GM12874 (cell line): ENCODE data around the gene MESP2.

Source experiments
- CTCF ChIP-seq: IDR thresholded peaks from 2 replicates; pipeline ENCODE4 v1.5.1; 2011; ENCODE audit warnings: low read depth, mild to moderate bottlenecking, control low read depth, low read length, moderate library complexity; ENCODE audit not compliant: insufficient read depth

The MESP2 gene, protein sequence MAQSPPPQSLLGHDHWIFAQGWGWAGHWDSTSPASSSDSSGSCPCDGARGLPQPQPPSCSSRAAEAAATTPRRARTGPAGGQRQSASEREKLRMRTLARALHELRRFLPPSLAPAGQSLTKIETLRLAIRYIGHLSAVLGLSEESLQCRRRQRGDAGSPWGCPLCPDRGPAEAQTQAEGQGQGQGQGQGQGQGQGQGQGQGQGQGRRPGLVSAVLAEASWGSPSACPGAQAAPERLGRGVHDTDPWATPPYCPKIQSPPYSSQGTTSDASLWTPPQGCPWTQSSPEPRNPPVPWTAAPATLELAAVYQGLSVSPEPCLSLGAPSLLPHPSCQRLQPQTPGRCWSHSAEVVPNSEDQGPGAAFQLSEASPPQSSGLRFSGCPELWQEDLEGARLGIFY

DNA sequence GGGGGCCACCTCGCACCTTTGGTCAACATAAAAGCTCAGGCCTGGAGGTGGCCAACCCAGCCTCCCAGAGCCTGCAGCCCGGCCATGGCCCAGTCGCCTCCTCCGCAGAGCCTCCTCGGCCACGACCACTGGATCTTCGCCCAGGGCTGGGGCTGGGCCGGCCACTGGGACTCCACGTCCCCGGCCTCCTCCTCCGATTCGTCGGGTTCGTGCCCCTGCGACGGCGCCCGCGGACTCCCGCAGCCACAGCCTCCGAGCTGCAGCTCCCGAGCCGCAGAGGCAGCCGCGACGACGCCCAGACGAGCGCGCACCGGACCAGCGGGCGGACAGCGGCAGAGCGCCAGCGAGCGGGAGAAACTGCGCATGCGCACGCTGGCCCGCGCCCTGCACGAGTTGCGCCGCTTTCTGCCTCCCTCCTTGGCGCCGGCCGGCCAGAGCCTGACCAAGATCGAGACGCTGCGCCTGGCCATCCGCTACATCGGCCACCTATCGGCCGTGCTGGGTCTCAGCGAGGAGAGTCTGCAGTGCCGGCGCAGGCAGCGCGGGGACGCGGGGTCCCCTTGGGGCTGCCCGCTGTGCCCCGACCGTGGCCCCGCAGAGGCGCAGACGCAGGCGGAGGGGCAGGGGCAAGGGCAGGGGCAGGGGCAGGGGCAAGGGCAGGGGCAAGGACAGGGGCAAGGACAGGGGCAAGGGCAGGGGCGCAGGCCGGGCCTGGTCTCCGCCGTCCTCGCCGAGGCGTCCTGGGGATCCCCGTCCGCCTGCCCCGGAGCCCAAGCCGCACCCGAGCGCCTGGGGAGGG, at the start of gene MESP2:
Gene MESP2 (plus strand): TSS at position 59 of the 799 bp plus-strand sequence. CDS start 26 bp downstream, at position 85.
- no peak for TF ChIP-seq CTCF

GRCh38 chr15:89728254-89728653, 47.9 kb upstream of the MESP2 start:
- TF ChIP-seq CTCF, result no peak

DNA sequence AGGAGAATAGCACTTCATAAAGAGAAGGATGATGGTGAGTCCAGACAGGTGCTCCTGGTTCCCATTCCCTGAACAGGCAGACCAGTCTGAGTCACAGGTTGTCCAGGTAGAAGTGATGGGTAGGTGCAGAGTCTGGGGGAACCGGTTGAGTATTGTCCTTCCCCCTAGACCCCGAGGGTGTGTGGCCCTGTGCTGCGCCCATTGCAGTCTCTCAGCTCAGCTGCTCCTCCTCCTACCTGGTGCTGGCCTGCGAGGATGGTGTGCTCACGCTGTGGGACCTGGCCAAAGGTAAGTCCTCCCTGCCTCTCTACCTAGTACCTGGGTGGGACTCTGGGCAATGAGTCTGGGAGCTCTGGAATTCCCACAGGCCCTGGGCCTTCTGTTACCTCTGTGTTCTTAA, 44.9 kb upstream of the MESP2 start:
- TF ChIP-seq CTCF, result no peak

DNA sequence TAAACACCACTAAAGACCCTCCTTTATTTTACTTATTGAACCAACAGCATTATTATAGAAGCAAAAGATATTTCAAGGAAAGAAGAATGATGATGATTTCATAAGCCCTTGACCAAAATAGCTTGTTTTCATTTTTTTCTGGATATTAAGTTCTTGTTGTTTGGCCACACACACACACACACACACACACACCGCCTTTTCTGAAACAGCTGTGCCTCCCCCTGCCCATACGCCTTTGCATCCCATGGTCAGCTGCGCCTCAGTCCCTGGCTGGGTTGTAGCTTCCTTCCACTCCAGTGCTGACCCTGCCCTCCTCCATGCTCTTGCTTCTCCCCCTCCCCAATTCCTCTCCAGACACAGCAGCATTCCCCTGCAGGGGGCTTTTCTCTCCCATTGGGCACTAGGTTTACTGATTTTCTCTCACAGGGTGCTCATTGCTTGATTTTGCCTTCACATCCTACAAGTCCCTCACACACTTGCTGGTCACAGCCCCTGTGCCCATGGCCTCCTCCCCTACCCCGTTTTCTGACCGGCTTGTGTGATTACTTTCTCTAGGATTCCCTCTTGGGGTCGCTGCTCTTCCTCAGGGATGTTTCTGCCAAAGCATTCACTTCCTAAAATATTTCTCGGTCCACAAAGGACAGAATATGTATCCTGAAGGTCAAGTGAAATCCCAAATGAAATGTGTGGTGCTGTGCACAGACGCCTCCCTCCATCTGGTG, 43.5 kb upstream of the MESP2 start:
- no peak for TF ChIP-seq CTCF

DNA sequence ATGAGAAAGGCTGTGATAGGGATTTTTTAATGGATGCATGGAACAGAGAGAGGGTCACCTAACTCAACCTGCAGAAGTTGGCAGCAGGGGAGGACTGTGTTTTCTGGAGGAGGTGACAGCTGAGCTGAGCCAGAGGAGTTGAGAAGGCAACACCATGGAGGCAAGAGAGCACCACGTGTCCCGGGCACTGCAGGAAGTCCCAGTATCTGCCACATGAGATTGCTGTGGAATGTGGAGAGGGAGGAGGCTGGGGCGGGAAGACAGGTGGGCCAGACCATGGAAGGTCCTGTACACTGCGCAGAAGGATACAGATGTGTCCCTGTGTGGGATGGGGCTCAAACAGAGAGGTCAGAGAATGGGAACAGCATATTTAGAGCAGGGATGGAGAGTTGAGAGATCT, 40.4 kb upstream of the MESP2 start:
- TF ChIP-seq CTCF, result no peak

DNA sequence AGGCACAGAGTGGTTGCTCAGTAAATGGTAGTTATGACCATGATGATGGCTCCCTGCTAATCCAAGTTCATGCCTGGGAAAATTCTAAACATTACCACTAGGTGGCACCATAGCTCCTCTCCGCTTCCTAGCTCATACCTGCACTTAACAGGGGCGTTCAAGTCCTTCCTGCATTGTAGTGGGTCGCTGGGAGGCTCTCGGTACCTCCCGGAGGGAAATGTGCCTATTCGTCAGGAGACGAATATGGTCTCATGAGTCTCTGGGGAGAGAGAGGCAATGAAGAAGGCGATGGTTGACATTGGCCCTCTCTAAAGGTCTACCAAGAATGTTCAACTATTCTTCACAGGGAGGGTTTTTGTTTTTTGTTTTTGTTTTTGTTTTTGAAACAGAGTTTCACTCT, 36.0 kb upstream of the MESP2 start:
- TF ChIP-seq CTCF, result peak; percentile 74

- no peak for TF ChIP-seq CTCF
These were observed 33.1 kb upstream of the MESP2 start for GRCh38 chr15:89743011-89743410.
